Measurements from ENCODE around the gene CPA2. TPM values are rescaled to one million over a fixed set of nuclear protein-coding genes. Genes with fewer than 3 reads are reported as not detected.
"Not testable (repeated sequence)": the region's sequence is repeated elsewhere in the genome, so short reads cannot be mapped to it uniquely, and the experiment has no call there.

Gene CPA2
- total RNA-seq, 4 donors from 2014 or later: 1.5 to 2.2 TPM; not detected in 2

DNA sequence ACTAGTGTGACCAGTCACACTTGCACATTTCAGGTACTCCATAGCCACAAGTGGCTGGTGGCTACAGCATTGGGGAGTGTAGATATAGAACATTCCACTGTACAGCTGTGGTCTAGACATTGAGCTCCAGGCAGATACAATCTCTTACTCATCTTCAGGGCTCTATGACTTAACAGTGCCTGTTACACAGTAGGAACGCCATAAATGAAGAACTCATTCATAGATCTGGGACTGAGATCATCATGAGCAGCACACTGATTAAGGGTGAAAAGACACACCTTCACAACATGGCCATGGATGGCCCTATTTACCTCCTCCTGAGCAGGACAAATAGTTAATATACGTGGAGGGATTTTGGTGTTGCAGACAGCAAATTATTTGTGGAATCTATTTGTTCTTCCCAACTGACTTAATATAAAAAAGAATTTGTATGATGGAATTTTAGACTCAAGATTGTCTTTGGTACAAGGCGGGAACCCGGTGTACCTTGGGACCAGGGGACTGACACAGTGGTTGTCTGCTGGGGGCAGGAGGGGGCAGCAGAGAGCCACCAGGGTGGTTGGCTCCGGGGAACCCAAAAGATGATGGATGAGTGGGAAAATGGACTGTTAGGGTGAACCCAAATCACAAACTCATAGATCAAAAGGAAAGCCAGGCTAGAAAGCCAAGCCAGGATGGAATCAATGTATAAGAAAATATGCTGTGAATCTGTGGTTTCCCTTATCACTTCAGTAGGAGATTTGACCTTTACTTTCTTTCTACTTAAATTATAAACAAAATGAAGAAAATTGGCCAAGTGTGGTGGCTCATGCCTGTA lies 24.3 kb upstream of the CPA2 start:
- H3K36me3 ChIP-seq: no peaks in the 10 kb centered on the region
- H3K4me3 ChIP-seq: no peak overlapping the region
- H3K27ac ChIP-seq: no peak overlapping the region
- peak; percentile 19 to 41 for DNase-seq (ENCODE audit: low spot score in 2 of 2)
- H3K9me3 ChIP-seq: peaks cover 0 to 5% (median 0%) of the 10 kb centered on the region in 4 donors
- no peaks in the 10 kb centered on the region for H3K27me3 ChIP-seq
- TF ChIP-seq EP300 (IDR thresholded peaks at IDR 0.05) (no peak), POLR2A (IDR thresholded peaks at IDR 0.05) (no peak)
- TF ChIP-seq, protein P1, sequence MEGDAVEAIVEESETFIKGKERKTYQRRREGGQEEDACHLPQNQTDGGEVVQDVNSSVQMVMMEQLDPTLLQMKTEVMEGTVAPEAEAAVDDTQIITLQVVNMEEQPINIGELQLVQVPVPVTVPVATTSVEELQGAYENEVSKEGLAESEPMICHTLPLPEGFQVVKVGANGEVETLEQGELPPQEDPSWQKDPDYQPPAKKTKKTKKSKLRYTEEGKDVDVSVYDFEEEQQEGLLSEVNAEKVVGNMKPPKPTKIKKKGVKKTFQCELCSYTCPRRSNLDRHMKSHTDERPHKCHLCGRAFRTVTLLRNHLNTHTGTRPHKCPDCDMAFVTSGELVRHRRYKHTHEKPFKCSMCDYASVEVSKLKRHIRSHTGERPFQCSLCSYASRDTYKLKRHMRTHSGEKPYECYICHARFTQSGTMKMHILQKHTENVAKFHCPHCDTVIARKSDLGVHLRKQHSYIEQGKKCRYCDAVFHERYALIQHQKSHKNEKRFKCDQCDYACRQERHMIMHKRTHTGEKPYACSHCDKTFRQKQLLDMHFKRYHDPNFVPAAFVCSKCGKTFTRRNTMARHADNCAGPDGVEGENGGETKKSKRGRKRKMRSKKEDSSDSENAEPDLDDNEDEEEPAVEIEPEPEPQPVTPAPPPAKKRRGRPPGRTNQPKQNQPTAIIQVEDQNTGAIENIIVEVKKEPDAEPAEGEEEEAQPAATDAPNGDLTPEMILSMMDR (IDR thresholded peaks at IDR 0.05): peak; percentile 57 to 71 (median 63)
- 30 to 41% methylated on average over 5 of the region's 5 CpGs for WGBS, 2 donors
- peaks cover 0 to 10% (median 0%) of the 10 kb centered on the region in 4 donors for H3K4me1 ChIP-seq

DNA sequence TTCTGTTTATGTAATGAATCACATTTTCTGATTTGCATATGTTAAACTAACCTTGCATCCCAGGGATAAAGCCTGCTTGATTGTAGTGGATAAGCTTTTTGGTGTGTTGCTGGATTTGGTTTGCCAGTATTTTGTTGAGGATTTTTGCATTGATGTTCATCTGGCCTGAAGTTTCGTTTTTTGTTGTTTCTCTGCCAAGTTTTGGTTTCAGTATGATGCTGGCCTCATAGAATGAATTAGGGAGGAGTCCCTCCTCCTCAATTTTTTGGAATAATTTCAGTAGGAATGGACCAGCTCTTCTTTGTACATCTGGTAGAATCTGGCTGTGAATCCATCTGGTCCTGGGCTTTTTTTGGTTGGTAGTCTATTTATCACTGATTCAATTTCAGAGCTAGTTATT lies 23.2 kb upstream of the CPA2 start:
- H3K27ac ChIP-seq; H3K27me3 ChIP-seq; H3K4me3 ChIP-seq; H3K36me3 ChIP-seq; DNase-seq (ENCODE audit: low spot score in 2 of 2); H3K9me3 ChIP-seq; H3K4me1 ChIP-seq: not testable (repeated sequence)
- WGBS, 2 donors: 0 to 5% methylated on average over 1 of the region's 1 CpG

DNA sequence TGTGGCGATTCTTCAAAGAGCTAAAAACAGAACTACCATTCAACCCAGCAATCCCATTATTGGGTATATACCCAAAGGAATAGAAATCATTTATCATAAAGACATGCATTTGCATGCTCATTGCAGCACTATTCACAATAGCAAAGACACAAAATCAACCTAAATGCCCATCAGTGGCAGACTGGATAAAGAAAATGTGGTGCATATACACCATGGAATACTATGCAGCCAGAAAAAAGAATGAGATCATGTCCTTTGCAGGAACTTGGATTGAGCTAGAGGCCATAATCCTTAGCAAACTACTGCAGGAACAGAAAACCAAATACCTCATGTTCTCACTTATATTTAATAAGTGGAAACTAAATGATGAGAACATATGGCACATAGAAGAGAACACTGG lies 20.2 kb upstream of the CPA2 start:
- H3K27me3 ChIP-seq; H3K36me3 ChIP-seq; H3K4me3 ChIP-seq; H3K4me1 ChIP-seq; DNase-seq (ENCODE audit: low spot score in 2 of 2); H3K27ac ChIP-seq; H3K9me3 ChIP-seq: not testable (repeated sequence)
- WGBS, 2 donors: 93 to 96% methylated on average over 1 of the region's 1 CpG

DNA sequence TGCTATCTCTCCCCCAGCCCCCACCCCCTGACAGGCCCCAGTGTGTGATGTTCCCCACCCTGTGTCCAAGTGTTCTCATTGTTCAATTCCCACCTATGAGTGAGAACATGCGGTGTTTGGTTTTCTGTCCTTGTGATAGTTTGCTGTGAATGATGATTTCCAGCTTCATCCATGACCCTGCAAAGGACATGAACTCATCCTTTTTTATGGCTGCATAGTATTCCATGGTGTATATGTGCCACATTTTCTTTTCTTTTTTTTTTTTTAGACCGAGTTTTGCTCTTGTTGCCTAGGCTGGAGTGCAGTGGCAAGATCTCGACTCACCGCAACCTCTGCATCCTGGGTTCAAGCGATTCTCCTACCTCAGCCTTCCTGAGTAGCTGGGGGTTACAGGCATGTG lies 17.8 kb upstream of the CPA2 start:
- not testable (repeated sequence) for H3K27ac ChIP-seq; H3K36me3 ChIP-seq; H3K4me3 ChIP-seq; H3K27me3 ChIP-seq; DNase-seq (ENCODE audit: low spot score in 2 of 2); H3K4me1 ChIP-seq
- H3K9me3 ChIP-seq: peaks cover 0 to 16% (median 0%) of the 10 kb centered on the region in 4 donors
- 91 to 99% methylated on average over 5 of the region's 5 CpGs for WGBS, 2 donors

DNA sequence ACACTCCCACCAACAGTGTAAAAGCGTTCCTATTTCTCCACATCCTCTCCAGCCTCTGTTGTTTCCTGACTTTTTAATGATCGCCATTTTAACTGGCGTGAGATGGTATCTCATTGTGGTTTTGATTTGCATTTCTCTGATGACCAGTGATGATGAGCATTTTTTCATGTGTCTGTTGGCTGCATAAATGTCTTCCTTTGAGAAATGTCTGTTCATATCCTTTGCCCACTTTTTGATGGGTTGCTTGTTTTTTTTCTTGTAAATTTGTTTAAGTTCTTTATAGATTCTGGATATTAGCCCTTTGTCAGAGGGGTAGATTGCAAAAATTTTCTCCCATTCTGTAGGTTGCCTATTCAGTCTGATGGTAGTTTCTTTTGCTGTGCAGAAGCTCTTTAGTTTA lies 17.0 kb upstream of the CPA2 start:
- H3K36me3 ChIP-seq; DNase-seq (ENCODE audit: low spot score in 2 of 2); H3K27ac ChIP-seq; H3K4me3 ChIP-seq; H3K27me3 ChIP-seq; H3K4me1 ChIP-seq: not testable (repeated sequence)
- H3K9me3 ChIP-seq: peaks cover 0 to 21% (median 0%) of the 10 kb centered on the region in 4 donors
- 93 to 98% methylated on average over 3 of the region's 3 CpGs for WGBS, 2 donors

DNA sequence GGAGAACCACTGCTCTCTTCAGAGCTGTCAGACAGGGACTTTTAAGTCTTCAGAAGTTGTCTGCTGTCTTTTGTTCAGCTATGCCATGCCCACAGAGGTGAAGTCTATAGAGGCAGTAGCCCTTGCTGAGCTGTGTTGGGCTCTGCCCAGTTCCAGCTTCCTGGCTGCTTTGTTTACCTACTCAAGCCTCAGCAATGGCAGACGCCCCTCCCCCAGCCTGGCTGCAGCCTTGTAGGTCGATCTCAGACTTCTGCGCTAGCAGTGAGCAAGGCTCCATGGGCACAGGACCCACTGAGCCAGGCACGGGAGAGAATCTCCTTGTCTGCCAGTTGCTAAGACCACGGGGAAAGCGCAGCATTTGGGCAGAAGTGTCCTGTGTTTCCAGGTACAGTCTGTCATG lies 12.1 kb upstream of the CPA2 start:
- Histone ChIP-seq H3K4me3 (no peak overlapping the region), H3K9me3 (peaks cover 0 to 55% (median 9%) of the 10 kb centered on the region in 4 donors), H3K27ac (no peak overlapping the region), H3K36me3 (no peaks in the 10 kb centered on the region), H3K4me1 (no peaks in the 10 kb centered on the region), H3K27me3 (no peaks in the 10 kb centered on the region)
- DNase-seq (ENCODE audit: low spot score in 2 of 2): no peak
- WGBS, 2 donors: 87 to 94% methylated on average over 6 of the region's 6 CpGs
- no peak for TF ChIP-seq POLR2A (IDR thresholded peaks at IDR 0.05)
- TF ChIP-seq EP300 (IDR thresholded peaks at IDR 0.05): no peak
- TF ChIP-seq, protein P1 (IDR thresholded peaks at IDR 0.05): no peak

DNA sequence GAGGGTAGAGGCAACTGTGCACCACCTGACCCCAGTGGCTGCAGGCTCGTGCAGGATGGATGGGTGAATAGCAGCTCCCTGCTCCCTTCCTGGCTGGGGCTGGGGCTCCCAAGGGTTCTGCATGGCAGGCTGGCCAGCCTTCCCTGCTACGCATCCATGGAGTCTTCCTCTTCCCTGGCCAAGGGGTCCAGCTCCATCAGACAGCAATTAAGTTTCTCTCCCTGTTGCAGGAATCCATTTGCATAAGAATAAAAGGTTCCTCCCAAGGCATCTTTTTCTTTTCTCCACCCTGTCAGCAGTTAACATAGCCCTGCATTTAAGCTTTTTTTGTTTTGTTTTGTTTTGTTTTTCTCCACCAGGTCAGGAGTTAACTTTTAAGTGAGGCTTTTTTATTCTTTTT lies 10.0 kb upstream of the CPA2 start:
- H3K27me3 ChIP-seq: no peaks in the 10 kb centered on the region
- H3K36me3 ChIP-seq: no peaks in the 10 kb centered on the region
- no peak for TF ChIP-seq POLR2A (IDR thresholded peaks at IDR 0.05)
- DNase-seq (ENCODE audit: low spot score in 2 of 2): no peak
- no peak overlapping the region for H3K4me3 ChIP-seq
- peaks cover 0 to 69% (median 9%) of the 10 kb centered on the region in 4 donors for H3K9me3 ChIP-seq
- H3K27ac ChIP-seq: no peak overlapping the region
- H3K4me1 ChIP-seq: no peaks in the 10 kb centered on the region
- 69 to 79% methylated on average over 2 of the region's 2 CpGs for WGBS, 2 donors

Data from tibial nerve (tissue), 4 donors.